Adrenal gland (tissue), 5 donors: ENCODE data around the gene CCDC167.

ENCODE experiments used
- POLR2A ChIP-seq, 2 donors: fragments of 450-650 bp; IDR thresholded peaks; one replicate each; pipeline ENCODE4 v1.6.1; 2017; ENCODE audit warnings: antibody characterized with exemption in 2 of 2, mild to moderate bottlenecking in 2 of 2, moderate library complexity in 1 of 2
- TF ChIP-seq, protein P1 (sequence below), 6 experiments: fragments of 450-650 bp in 4 of 6; fragments of 200-600 bp in 2 of 6; sonication (generic) in 1 of 6; IDR thresholded peaks; 1 replicate in 5 of 6; 2 replicates in 1 of 6; pipeline versions ENCODE4 v1.5.1 to v1.8.0; 2016 to 2021; ENCODE audit warnings: antibody characterized with exemption in 6 of 6, mild to moderate bottlenecking in 2 of 6, moderate library complexity in 1 of 6
- donor health status: DM: no; HTN: no; CAD: no.

DNA sequence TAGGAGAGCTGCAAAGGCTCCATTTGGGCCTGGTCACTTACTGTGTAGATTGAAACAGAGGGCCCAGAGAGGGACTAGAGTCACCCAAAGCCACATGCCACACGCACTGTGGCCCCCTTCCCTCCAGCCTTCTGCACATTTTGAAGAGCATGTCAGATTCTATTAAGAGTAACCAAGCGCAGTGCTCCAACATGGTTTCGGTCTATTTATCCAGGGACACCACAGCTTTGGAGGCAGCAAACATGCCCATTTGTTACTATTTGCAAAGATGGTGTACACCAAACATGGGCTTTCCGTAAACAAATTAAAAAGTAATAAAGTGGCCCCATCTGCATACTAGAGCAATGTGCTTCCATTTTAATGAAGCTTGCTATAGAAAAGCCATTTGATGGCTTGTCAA, 43.7 kb upstream of the CCDC167 start:
- TF ChIP-seq POLR2A (IDR thresholded peaks at IDR 0.05), result no peak
- TF ChIP-seq, protein P1, sequence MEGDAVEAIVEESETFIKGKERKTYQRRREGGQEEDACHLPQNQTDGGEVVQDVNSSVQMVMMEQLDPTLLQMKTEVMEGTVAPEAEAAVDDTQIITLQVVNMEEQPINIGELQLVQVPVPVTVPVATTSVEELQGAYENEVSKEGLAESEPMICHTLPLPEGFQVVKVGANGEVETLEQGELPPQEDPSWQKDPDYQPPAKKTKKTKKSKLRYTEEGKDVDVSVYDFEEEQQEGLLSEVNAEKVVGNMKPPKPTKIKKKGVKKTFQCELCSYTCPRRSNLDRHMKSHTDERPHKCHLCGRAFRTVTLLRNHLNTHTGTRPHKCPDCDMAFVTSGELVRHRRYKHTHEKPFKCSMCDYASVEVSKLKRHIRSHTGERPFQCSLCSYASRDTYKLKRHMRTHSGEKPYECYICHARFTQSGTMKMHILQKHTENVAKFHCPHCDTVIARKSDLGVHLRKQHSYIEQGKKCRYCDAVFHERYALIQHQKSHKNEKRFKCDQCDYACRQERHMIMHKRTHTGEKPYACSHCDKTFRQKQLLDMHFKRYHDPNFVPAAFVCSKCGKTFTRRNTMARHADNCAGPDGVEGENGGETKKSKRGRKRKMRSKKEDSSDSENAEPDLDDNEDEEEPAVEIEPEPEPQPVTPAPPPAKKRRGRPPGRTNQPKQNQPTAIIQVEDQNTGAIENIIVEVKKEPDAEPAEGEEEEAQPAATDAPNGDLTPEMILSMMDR (IDR thresholded peaks at IDR 0.05), result no peak
